IMR-90 (cell line): ENCODE measurements around the gene GCGR. TPM values are rescaled to one million over a fixed set of nuclear protein-coding genes. Genes with fewer than 3 reads are reported as not detected.
A peak's percentile ranks its signal among the peaks of the same experiment; 100 is the strongest.

Experiments
- ATAC-seq: fragments of 200-7000 bp; cut with Tn5 transposase; 2 replicates; pipeline ENCODE4 v1.9.1; 2020; ENCODE audit warnings: low read depth, mild to moderate bottlenecking, moderate library complexity
- BruUV-seq: library from RNA; stranded (reverse); fragments of 400-500 nt; replicated peaks from 2 replicates; lab custom pipeline; 2021; lab: Mats Ljungman, UMichigan
- CTCF ChIA-PET: fragments of 300-600 bp; formaldehyde crosslinking; extraction: SDS; loops from one replicate; lab custom pipeline; 2021; ENCODE audit warnings: antibody characterized with exemption; lab: Yijun Ruan, JAX
- POLR2A ChIA-PET: fragments of 300-600 bp; sonication (Branson Sonifier 250); formaldehyde crosslinking; loops from one replicate; lab custom pipeline; 2022; ENCODE audit warnings: antibody characterized with exemption; ENCODE audit not compliant: unreplicated experiment; lab: Charles Lee
- DNase-seq: peaks from one replicate; pipeline ENCODE4 v3.0.0; 2013
- H2AFZ ChIP-seq: replicated peaks from 2 replicates; pipeline ENCODE3; 2013; ENCODE audit warnings: low read length, mild to moderate bottlenecking; ENCODE audit not compliant: poor library complexity
- H2AK5ac ChIP-seq: 2 replicates; pipeline ENCODE4 v1.6.1; 2013; ENCODE audit warnings: low read depth, low read length, inconsistent platforms
- H2AK9ac ChIP-seq: replicated peaks from 2 replicates; pipeline ENCODE3; 2013; ENCODE audit warnings: mild to moderate bottlenecking, low read depth, low read length, moderate library complexity; ENCODE audit not compliant: poor library complexity
- H2BK120ac ChIP-seq: 2 replicates; pipeline ENCODE4 v1.6.1; 2013; ENCODE audit warnings: low read depth, low read length, inconsistent platforms
- H2BK15ac ChIP-seq: 3 replicates; pipeline ENCODE4 v1.6.1; 2013; ENCODE audit warnings: low read depth, low read length, inconsistent platforms
- H2BK20ac ChIP-seq: 2 replicates; pipeline ENCODE4 v1.6.1; 2013; ENCODE audit warnings: low read depth, mild to moderate bottlenecking, inconsistent platforms, low read length, moderate library complexity
- H2BK5ac ChIP-seq: 2 replicates; pipeline ENCODE4 v1.6.1; 2013; ENCODE audit warnings: mild to moderate bottlenecking, low read depth, low read length, inconsistent platforms; ENCODE audit not compliant: poor library complexity, severe bottlenecking
- H3K14ac ChIP-seq: replicated peaks from 2 replicates; pipeline ENCODE4 v1.6.1; 2013; ENCODE audit warnings: low read depth, low read length, inconsistent platforms
- H3K18ac ChIP-seq: 2 replicates; pipeline ENCODE4 v1.6.1; 2013; ENCODE audit warnings: low read depth, low read length, control low read depth
- H3K23ac ChIP-seq: 2 replicates; pipeline ENCODE4 v1.6.1; 2013; ENCODE audit warnings: low read depth, low read length, inconsistent platforms
- H3K27ac ChIP-seq: 2 replicates; pipeline ENCODE4 v1.5.1; 2013; ENCODE audit warnings: mild to moderate bottlenecking, control low read depth, low read length; ENCODE audit not compliant: insufficient read depth
- H3K27me3 ChIP-seq: 2 replicates; pipeline ENCODE4 v1.6.1; 2013; ENCODE audit warnings: low read length; ENCODE audit not compliant: control insufficient read depth, insufficient read depth
- H3K36me3 ChIP-seq: 2 replicates; pipeline ENCODE4 v1.6.1; 2013; ENCODE audit warnings: low read length, mixed read lengths; ENCODE audit not compliant: control insufficient read depth, insufficient read depth
- H3K4ac ChIP-seq: 2 replicates; pipeline ENCODE4 v1.6.1; 2013; ENCODE audit warnings: low read depth, low read length, inconsistent platforms
- H3K4me1 ChIP-seq: 2 replicates; pipeline ENCODE4 v1.6.1; 2013; ENCODE audit warnings: low read length, mixed read lengths; ENCODE audit not compliant: control insufficient read depth, insufficient read depth
- H3K4me2 ChIP-seq: 2 replicates; pipeline ENCODE4 v1.6.1; 2013; ENCODE audit warnings: low read depth, mild to moderate bottlenecking, control low read depth, low read length, moderate library complexity
- H3K4me3 ChIP-seq: 2 replicates; pipeline ENCODE4 v1.5.1; 2013; ENCODE audit warnings: low read depth, mild to moderate bottlenecking, control low read depth, low read length, moderate library complexity; ENCODE audit not compliant: insufficient read depth
- H3K56ac ChIP-seq: 2 replicates; pipeline ENCODE4 v1.6.1; 2013; ENCODE audit warnings: low read length, inconsistent platforms; ENCODE audit not compliant: insufficient read depth; ENCODE audit errors: extremely low read depth
- H3K79me1 ChIP-seq, 2 experiments: 2 replicates each; pipeline ENCODE4 v1.6.1; 2013; ENCODE audit warnings: low read length in 2 of 2, inconsistent platforms in 1 of 2, low read depth in 1 of 2
- H3K9ac ChIP-seq: 2 replicates; pipeline ENCODE4 v1.6.1; 2013; ENCODE audit warnings: low read depth, low read length, control low read depth
- H3K9me1 ChIP-seq: 2 replicates; pipeline ENCODE4 v1.6.1; 2013; ENCODE audit warnings: low read length, inconsistent platforms; ENCODE audit not compliant: insufficient read depth
- H3K9me3 ChIP-seq: 2 replicates; pipeline ENCODE4 v1.6.1; 2013; ENCODE audit warnings: low read length; ENCODE audit not compliant: control insufficient read depth, insufficient read depth
- H4K20me1 ChIP-seq: 2 replicates; pipeline ENCODE4 v1.6.1; 2013; ENCODE audit warnings: low read length, inconsistent platforms; ENCODE audit not compliant: insufficient read depth
- H4K5ac ChIP-seq: 2 replicates; pipeline ENCODE4 v1.6.1; 2013; ENCODE audit warnings: mild to moderate bottlenecking, low read depth, low read length, control low read depth
- H4K8ac ChIP-seq, 2 experiments: 2 replicates each; pipeline ENCODE4 v1.6.1; 2013; ENCODE audit warnings: low read depth in 2 of 2, low read length in 2 of 2, control low read depth in 1 of 2, inconsistent platforms in 1 of 2
- H4K91ac ChIP-seq: 2 replicates; pipeline ENCODE4 v1.6.1; 2013; ENCODE audit warnings: low read depth, low read length, inconsistent platforms; ENCODE audit not compliant: insufficient read depth
- BHLHE40 ChIP-seq: fragments of 150-350 bp; IDR thresholded peaks from 2 replicates; pipeline ENCODE4 v1.6.1; 2016; ENCODE audit warnings: mild to moderate bottlenecking, low read depth, low read length
- CEBPB ChIP-seq: IDR thresholded peaks from 2 replicates; pipeline ENCODE4 v1.6.1; 2012; ENCODE audit warnings: low read depth, low read length, improper control_type of control experiment
- CHD1 ChIP-seq: IDR thresholded peaks from 2 replicates; pipeline ENCODE4 v1.6.1; 2012; ENCODE audit warnings: low read depth, low read length, improper control_type of control experiment
- CTCF ChIP-seq: conservative IDR thresholded peaks from 2 replicates; pipeline ENCODE4 v1.5.1; 2012; ENCODE audit warnings: mild to moderate bottlenecking, low read depth, low read length, improper control_type of control experiment
- ELK1 ChIP-seq: fragments of 150-350 bp; IDR thresholded peaks from 2 replicates; pipeline ENCODE4 v1.6.1; 2016; ENCODE audit warnings: low read depth, mild to moderate bottlenecking, low read length, moderate library complexity, borderline replicate concordance
- FOS ChIP-seq: fragments of 150-350 bp; IDR thresholded peaks from 2 replicates; pipeline ENCODE4 v1.6.1; 2016; ENCODE audit warnings: low read depth, low read length
- MAFK ChIP-seq: IDR thresholded peaks from 2 replicates; pipeline ENCODE4 v1.6.1; 2012; ENCODE audit warnings: low read depth, low read length, improper control_type of control experiment
- MAZ ChIP-seq: IDR thresholded peaks from 2 replicates; pipeline ENCODE4 v1.6.1; 2012; ENCODE audit warnings: low read depth, mild to moderate bottlenecking, low read length, improper control_type of control experiment, moderate library complexity, borderline replicate concordance
- MXI1 ChIP-seq: IDR thresholded peaks from 2 replicates; pipeline ENCODE4 v1.6.1; 2012; ENCODE audit warnings: low read depth, mild to moderate bottlenecking, low read length, moderate library complexity, borderline replicate concordance
- NFE2L2 ChIP-seq: fragments of 150-350 bp; IDR thresholded peaks from 2 replicates; pipeline ENCODE4 v1.6.1; 2016; ENCODE audit warnings: low read depth, mild to moderate bottlenecking, low read length
- POLR2A ChIP-seq: IDR thresholded peaks from 2 replicates; pipeline ENCODE4 v1.6.1; 2012; ENCODE audit warnings: mild to moderate bottlenecking, low read depth, low read length
- RAD21 ChIP-seq: IDR thresholded peaks from 2 replicates; pipeline ENCODE4 v1.6.1; 2012; ENCODE audit warnings: low read length, improper control_type of control experiment
- RCOR1 ChIP-seq: IDR thresholded peaks from 2 replicates; pipeline ENCODE4 v1.6.1; 2012; ENCODE audit warnings: mild to moderate bottlenecking, low read length, improper control_type of control experiment; ENCODE audit not compliant: insufficient replicate concordance
- SMC3 ChIP-seq: fragments of 150-350 bp; IDR thresholded peaks from 2 replicates; pipeline ENCODE4 v1.6.1; 2016; ENCODE audit warnings: low read depth, mild to moderate bottlenecking, antibody characterized with exemption, low read length, moderate library complexity
- USF2 ChIP-seq: fragments of 150-350 bp; IDR thresholded peaks from 2 replicates; pipeline ENCODE4 v1.6.1; 2017; ENCODE audit warnings: mild to moderate bottlenecking, antibody characterized with exemption, low read length, low read depth
- WGBS, 2 experiments: methylation state at CpG; one replicate each; pipeline versions ENCODE4 v1.1.5 to v1.1.7; 2013; ENCODE audit warnings: missing lambda C conversion rate in 2 of 2; ENCODE audit not compliant: insufficient read length in 1 of 2; ENCODE audit errors: extremely low coverage in 2 of 2; 5-methylcytosine and 5-hydroxymethylcytosine counted together
- dilution Hi-C: fragments of 300-500 bp; cut with HindIII; formaldehyde crosslinking; loops from one replicate; pipeline ENCODE4 v1.14.3; 2018; ENCODE audit warnings: low sequenced_read_pairs; ENCODE audit not compliant: unreplicated experiment
- in situ Hi-C: fragments of 300-500 bp; cut with MboI; formaldehyde crosslinking; loops from 3 replicates; pipeline ENCODE4 v1.14.3; 2019; ENCODE audit warnings: low sequenced_read_pairs, inconsistent platforms, mixed read lengths
- intact Hi-C: fragments of 100-400 bp; cut with micrococcal nuclease; formaldehyde crosslinking; loops from 2 replicates; pipeline ENCODE4 v1.10.0; 2022
- polyA plus RNA-seq, 3 experiments: library from polyadenylated mRNA; depleted of rRNA; stranded (reverse); fragments of >200 nt; gene quantifications; 2 replicates each; pipeline ENCODE4 v1.2.3, GENCODE V29; 2012; ENCODE audit warnings: low replicate concordance in 1 of 3
- total RNA-seq: library from RNA; depleted of rRNA; stranded (reverse); fragments of >200 nt; gene quantifications from 2 replicates; pipeline ENCODE4 v1.2.3, GENCODE V29; 2012

Gene GCGR
- total and polyA plus RNA-seq, 2 of the 4 experiments (the other 2 are of a cell fraction): not detected

GRCh38 chr17:81812571-81813370 is 8.8 kb downstream of the GCGR start:
- dilution Hi-C loops: no loop called here
- Histone ChIP-seq H3K9me3 (peaks cover 3% of the 10 kb centered on the region; the same call in 1 of the 2 replicates), H4K8ac (no peak overlapping the region), H3K9me1 (0 out of 2 replicates have a peak, but pooled peaks cover 3% of the 10 kb centered on the region), H4K20me1 (no peaks in the 10 kb centered on the region; the same call in 1 of the 2 replicates), H4K91ac (no peak overlapping the region), H2AFZ (peak overlapping the region; percentile 23), H4K5ac (no peak overlapping the region), H3K18ac (no peak overlapping the region), H2BK15ac (no peak overlapping the region), H3K4me1 (peaks cover 9% of the 10 kb centered on the region; the same call in 1 of the 2 replicates), H2AK9ac (no peak overlapping the region), H3K14ac (no peak overlapping the region), H2BK120ac (no peak overlapping the region), H3K4ac (no peak overlapping the region), H3K9ac (no peak overlapping the region), H3K36me3 (no peaks in the 10 kb centered on the region), H3K79me1 (no peaks in the 10 kb centered on the region), H3K4me2 (no peak overlapping the region), H3K23ac (no peak overlapping the region), H2BK20ac (no peak overlapping the region), H2BK5ac (no peak overlapping the region), H3K27ac (no peak overlapping the region), H3K56ac (no peak overlapping the region), H2AK5ac (no peak overlapping the region), H3K4me3 (no peak overlapping the region), H3K27me3 (peaks cover 27% of the 10 kb centered on the region; the same call in 1 of the 2 replicates)
- ChIA-PET POLR2A (no interaction called here), CTCF (no interaction called here)
- ATAC-seq: no peak
- in situ Hi-C loops: no loop called here
- WGBS, 2 experiments: 74% methylated on average over 16 of the region's 45 CpGs; no CpG with 5 or more reads in 1 of the 2 experiments
- DNase-seq: no peak
- intact Hi-C loops: no loop called here
- BruUV-seq: no TSS peak
- TF ChIP-seq USF2 (no peak), CEBPB (no peak), RAD21 (no peak), FOS (no peak), MXI1 (no peak), POLR2A (no peak), MAZ (no peak), ELK1 (no peak), BHLHE40 (no peak), CHD1 (no peak), MAFK (no peak), NFE2L2 (no peak), RCOR1 (no peak), CTCF (no peak), SMC3 (no peak)
